WTC11 (cell line): ENCODE data around the gene TMPRSS13. TPM values are rescaled to one million over a fixed set of nuclear protein-coding genes. Genes with fewer than 3 reads are reported as not detected.

ENCODE experiments used
- ATAC-seq: fragments of 200-7000 bp; cut with Tn5 transposase; 2 replicates; pipeline ENCODE4 v1.10.0; 2021; ENCODE audit warnings: mild to moderate bottlenecking, moderate library complexity
- CTCF ChIA-PET: fragments of 300-600 bp; sonication (Branson Sonifier 250); formaldehyde crosslinking; loops from one replicate; lab custom pipeline; 2021; ENCODE audit warnings: antibody characterized with exemption; lab: Charles Lee
- POLR2A ChIA-PET: fragments of 350-600 bp; sonication (Branson Sonifier 250); formaldehyde crosslinking; loops from one replicate; lab custom pipeline; 2021; ENCODE audit warnings: antibody characterized with exemption; lab: Charles Lee
- DNase-seq: peaks from one replicate; pipeline ENCODE4 v3.0.0; 2021; ENCODE audit warnings: low spot score
- H3K27ac Mint-ChIP-seq: 2 replicates; pipeline ENCODE4 v1.8.0; 2021; ENCODE audit warnings: mixed read lengths
- H3K27me3 Mint-ChIP-seq: 2 replicates; pipeline ENCODE4 v1.8.0; 2021; ENCODE audit warnings: low read depth, mild to moderate bottlenecking, moderate library complexity, mixed read lengths
- H3K36me3 Mint-ChIP-seq: 2 replicates; pipeline ENCODE4 v1.8.0; 2021; ENCODE audit warnings: mixed read lengths
- H3K4me1 Mint-ChIP-seq: 2 replicates; pipeline ENCODE4 v1.8.0; 2022; ENCODE audit warnings: mixed read lengths
- H3K4me3 Mint-ChIP-seq: 2 replicates; pipeline ENCODE4 v1.8.0; 2021; ENCODE audit warnings: mild to moderate bottlenecking, moderate library complexity, mixed read lengths
- H3K9me3 Mint-ChIP-seq: 2 replicates; pipeline ENCODE4 v1.8.0; 2021; ENCODE audit warnings: mixed read lengths
- CREM ChIP-seq: sonication (generic); formaldehyde crosslinking; IDR thresholded peaks from 2 replicates; pipeline ENCODE4 v1.8.1; 2022; ENCODE audit warnings: mild to moderate bottlenecking, missing genetic modification reagents, moderate library complexity
- E2F1 ChIP-seq: sonication (generic); formaldehyde crosslinking; IDR thresholded peaks from 2 replicates; pipeline ENCODE4 v1.8.0; 2022; ENCODE audit warnings: mild to moderate bottlenecking, missing genetic modification reagents
- ELF4 ChIP-seq: sonication (generic); formaldehyde crosslinking; IDR thresholded peaks from 2 replicates; pipeline ENCODE4 v1.8.1; 2022; ENCODE audit warnings: low read depth, mild to moderate bottlenecking, moderate library complexity, missing genetic modification reagents
- FOXP4 ChIP-seq: sonication (generic); formaldehyde crosslinking; IDR thresholded peaks from 2 replicates; pipeline ENCODE4 v1.8.0; 2022; ENCODE audit warnings: mild to moderate bottlenecking, missing genetic modification reagents
- IRF1 ChIP-seq: sonication (generic); formaldehyde crosslinking; IDR thresholded peaks from 2 replicates; pipeline ENCODE4 v1.8.0; 2023; ENCODE audit warnings: missing genetic modification reagents
- NR1H2 ChIP-seq: sonication (generic); formaldehyde crosslinking; IDR thresholded peaks from 2 replicates; pipeline ENCODE4 v1.9.0; 2021; ENCODE audit warnings: mild to moderate bottlenecking, moderate library complexity, missing genetic modification reagents
- SOX15 ChIP-seq: fragments of 250-450 bp; sonication (Bioruptor Pico); IDR thresholded peaks from 2 replicates; pipeline ENCODE4 v1.9.0; 2021; ENCODE audit warnings: mild to moderate bottlenecking
- ZNF232 ChIP-seq: sonication (generic); formaldehyde crosslinking; IDR thresholded peaks from 2 replicates; pipeline ENCODE4 v1.8.0; 2022; ENCODE audit warnings: mild to moderate bottlenecking, missing genetic modification reagents
- ZNF263 ChIP-seq: sonication (generic); formaldehyde crosslinking; IDR thresholded peaks from 2 replicates; pipeline ENCODE4 v1.8.1; 2022; ENCODE audit warnings: low read depth, mild to moderate bottlenecking, moderate library complexity, missing genetic modification reagents
- ZNF425 ChIP-seq: fragments of 250-450 bp; sonication (Bioruptor Pico); conservative IDR thresholded peaks from 2 replicates; pipeline ENCODE4 v1.9.0; 2021; ENCODE audit warnings: mild to moderate bottlenecking
- ZNF532 ChIP-seq: fragments of 250-450 bp; sonication (Bioruptor Pico); IDR thresholded peaks from 2 replicates; pipeline ENCODE4 v1.9.0; 2021; ENCODE audit warnings: mild to moderate bottlenecking, borderline replicate concordance
- total RNA-seq: library from RNA; stranded (reverse); gene quantifications from 3 replicates; pipeline ENCODE4 v1.2.3, GENCODE V29; 2021
- TF ChIP-seq, protein P1 (sequence below): sonication (generic); formaldehyde crosslinking; IDR thresholded peaks from 2 replicates; pipeline ENCODE4 v1.8.1; 2022; ENCODE audit warnings: low read depth, missing genetic modification reagents, borderline replicate concordance

TMPRSS13 gene
- total RNA-seq, 1 experiment from 2014 or later, result 0.63 TPM

- ATAC-seq (no peak), DNase-seq (no peak)
- CTCF ChIA-PET, result interaction anchor here (1.2 to 1.7 kb wide), 3 partner anchors 22 to 75 kb away, joined by 3 to 5 read pairs (median 5); no protein-coding TSS in a partner anchor
- TF ChIP-seq FOXP4 (no peak), NR1H2 (no peak), ZNF425 (CRISPR knock-in tag) (no peak), ZNF263 (CRISPR knock-in tag) (no peak), SOX15 (CRISPR knock-in tag) (no peak), IRF1 (CRISPR knock-in tag) (no peak), ELF4 (CRISPR knock-in tag) (no peak)
- POLR2A ChIA-PET, result no interaction called here
- no peak overlapping the region for H3K27ac Mint-ChIP-seq
- peaks cover 40% of the 10 kb centered on the region for H3K27me3 Mint-ChIP-seq
- no peak overlapping the region for H3K4me3 Mint-ChIP-seq
- no peaks in the 10 kb centered on the region for H3K9me3 Mint-ChIP-seq
- H3K4me1 Mint-ChIP-seq, result peaks cover 24% of the 10 kb centered on the region
- no peaks in the 10 kb centered on the region for H3K36me3 Mint-ChIP-seq
Observed at GRCh38 chr11:117882311-117882905, 46.8 kb downstream of the TMPRSS13 start.

DNA sequence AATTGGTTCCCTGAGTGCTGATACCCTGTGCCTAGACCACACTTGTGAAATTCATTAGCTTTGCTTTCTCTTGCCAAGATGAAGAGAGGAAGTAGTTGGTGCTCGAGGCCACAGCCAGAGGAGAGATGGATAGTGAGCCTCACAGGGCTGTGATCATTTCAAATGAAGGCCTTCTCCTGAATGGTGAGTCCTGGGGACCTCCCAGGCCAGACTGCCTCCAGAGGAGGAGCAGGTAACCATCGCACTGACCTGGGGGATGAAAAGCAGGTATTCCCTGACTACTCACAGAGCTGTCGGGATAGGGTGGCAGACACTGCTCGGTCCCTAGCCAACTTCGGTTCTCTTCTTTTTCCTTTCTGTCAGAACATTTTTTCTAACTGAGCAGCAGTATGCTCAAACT is 48.0 kb downstream of the TMPRSS13 start:
- peaks cover 32% of the 10 kb centered on the region for H3K4me1 Mint-ChIP-seq
- no peak overlapping the region for H3K4me3 Mint-ChIP-seq
- ATAC-seq (no peak), DNase-seq (no peak)
- no peak for TF ChIP-seq E2F1 (CRISPR knock-in tag)
- no peak for TF ChIP-seq ZNF532 (CRISPR knock-in tag)
- no peak for TF ChIP-seq ZNF232 (CRISPR knock-in tag)
- TF ChIP-seq, protein P1, sequence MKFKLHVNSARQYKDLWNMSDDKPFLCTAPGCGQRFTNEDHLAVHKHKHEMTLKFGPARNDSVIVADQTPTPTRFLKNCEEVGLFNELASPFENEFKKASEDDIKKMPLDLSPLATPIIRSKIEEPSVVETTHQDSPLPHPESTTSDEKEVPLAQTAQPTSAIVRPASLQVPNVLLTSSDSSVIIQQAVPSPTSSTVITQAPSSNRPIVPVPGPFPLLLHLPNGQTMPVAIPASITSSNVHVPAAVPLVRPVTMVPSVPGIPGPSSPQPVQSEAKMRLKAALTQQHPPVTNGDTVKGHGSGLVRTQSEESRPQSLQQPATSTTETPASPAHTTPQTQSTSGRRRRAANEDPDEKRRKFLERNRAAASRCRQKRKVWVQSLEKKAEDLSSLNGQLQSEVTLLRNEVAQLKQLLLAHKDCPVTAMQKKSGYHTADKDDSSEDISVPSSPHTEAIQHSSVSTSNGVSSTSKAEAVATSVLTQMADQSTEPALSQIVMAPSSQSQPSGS, result no peak
- TF ChIP-seq CREM, result no peak
- no peak overlapping the region for H3K27ac Mint-ChIP-seq
- no peaks in the 10 kb centered on the region for H3K9me3 Mint-ChIP-seq
- POLR2A ChIA-PET, result no interaction called here
- CTCF ChIA-PET, result no interaction called here
- peaks cover 50% of the 10 kb centered on the region for H3K27me3 Mint-ChIP-seq
- no peaks in the 10 kb centered on the region for H3K36me3 Mint-ChIP-seq
